Measurements from ENCODE around the gene FAM171A1. TPM values are rescaled to one million over a fixed set of nuclear protein-coding genes. Genes with fewer than 3 reads are reported as not detected.
"Not testable (repeated sequence)": the region's sequence is repeated elsewhere in the genome, so short reads cannot be mapped to it uniquely, and the experiment has no call there.

Gene FAM171A1
- total and polyA plus RNA-seq, 2 of the 13 experiments (the other 11 are each of a cell fraction or from before 2014, with no cell fraction given) = 21.5 to 34.7 TPM

GRCh38 chr10:15207410-15207809, 163.7 kb downstream of the FAM171A1 start:
- WGBS (ENCODE audit: low lambda C conversion rate) = 97% methylated on average over 4 of the region's 4 CpGs
- peaks cover 8 to 13% of the 10 kb centered on the region in 2 experiments; a peak in 4 of 5 replicates for H3K36me3 ChIP-seq (replicated peaks in 1 of 2; ENCODE audit: control insufficient read depth in 1 of 2, insufficient read depth in 2 of 2, low read length in 2 of 2)
- ATAC-seq; H3K4me3 ChIP-seq (replicated peaks in 1 of 3; ENCODE audit: insufficient read depth in 1 of 3, low read depth in 2 of 3, low read length in 3 of 3); intact Hi-C loops (cut with micrococcal nuclease; ENCODE audit: unreplicated experiment); DNase-seq (ENCODE audit: low spot score); H3K4me2 ChIP-seq (ENCODE audit: low read depth, low read length); H4K20me1 ChIP-seq (ENCODE audit: insufficient read depth, low read length); CTCF ChIA-PET (ENCODE audit: low intra/inter-chr PET ratio, low total read pairs); in situ Hi-C loops (cut with HindIII; ENCODE audit: extremely low pct_ligation_motif_present, low pct_unique_long_range_greater_than_20kb); H3K9ac ChIP-seq (ENCODE audit: insufficient read depth, low read depth, low read length); H3K27ac ChIP-seq (ENCODE audit: extremely low read length, insufficient read depth, low read length); POLR2A ChIA-PET; BruUV-seq (replicated peaks); H3K4me1 ChIP-seq (ENCODE audit: insufficient read depth, low read length); FAIRE-seq; H2AFZ ChIP-seq (ENCODE audit: low read length); H3K27me3 ChIP-seq (ENCODE audit: control insufficient read depth in 1 of 2, insufficient read depth in 2 of 2, low read length in 2 of 2); H3K79me2 ChIP-seq (ENCODE audit: insufficient read depth, low read length); H3K9me3 ChIP-seq (ENCODE audit: low read length): not testable (repeated sequence)

- ChIA-PET CTCF (ENCODE audit: low intra/inter-chr PET ratio, low total read pairs) (no interaction called here), POLR2A (no interaction called here)
- H3K4me3 ChIP-seq (replicated peaks in 1 of 3; ENCODE audit: insufficient read depth in 1 of 3, low read depth in 2 of 3, low read length in 3 of 3) = no peak overlapping the region
- H3K4me2 ChIP-seq (ENCODE audit: low read depth, low read length) = no peak overlapping the region
- no peaks in the 10 kb centered on the region for H3K36me3 ChIP-seq (replicated peaks in 1 of 2; ENCODE audit: control insufficient read depth in 1 of 2, insufficient read depth in 2 of 2, low read length in 2 of 2)
- no peaks in the 10 kb centered on the region for H3K79me2 ChIP-seq (ENCODE audit: insufficient read depth, low read length)
- FAIRE-seq (no peak), DNase-seq (ENCODE audit: low spot score) (no peak), ATAC-seq (no peak)
- H3K9ac ChIP-seq (ENCODE audit: insufficient read depth, low read depth, low read length) = no peak overlapping the region
- intact Hi-C loops (cut with micrococcal nuclease; ENCODE audit: unreplicated experiment) = no loop called here
- H4K20me1 ChIP-seq (ENCODE audit: insufficient read depth, low read length) = no peaks in the 10 kb centered on the region
- H3K9me3 ChIP-seq (ENCODE audit: low read length) = no peaks in the 10 kb centered on the region
- H3K4me1 ChIP-seq (ENCODE audit: insufficient read depth, low read length) = peaks cover 12% of the 10 kb centered on the region; the same call in 1 of the 2 replicates
- WGBS (ENCODE audit: low lambda C conversion rate) = 95% methylated on average over 2 of the region's 2 CpGs
- H3K27me3 ChIP-seq (ENCODE audit: control insufficient read depth in 1 of 2, insufficient read depth in 2 of 2, low read length in 2 of 2) = no peaks in the 10 kb centered on the region
- H2AFZ ChIP-seq (ENCODE audit: low read length) = no peak overlapping the region
- no peak for TF ChIP-seq JUND (CRISPR knock-in tag; IDR thresholded peaks at IDR 0.05)
- TF ChIP-seq ZNF441 (CRISPR knock-in tag; IDR thresholded peaks at IDR 0.05; ENCODE audit: borderline replicate concordance) = no peak
- TF ChIP-seq ZFP36 (IDR thresholded peaks at IDR 0.05; ENCODE audit: borderline replicate concordance, low read depth, low read length, partially characterized antibody) = no peak
- no peak for TF ChIP-seq HES4 (CRISPR knock-in tag; IDR thresholded peaks at IDR 0.05; ENCODE audit: borderline replicate concordance)
- TF ChIP-seq KDM5A (IDR thresholded peaks at IDR 0.05; ENCODE audit: borderline replicate concordance, low read length) = no peak
- no peak for TF ChIP-seq ZNF138 (CRISPR knock-in tag; IDR thresholded peaks at IDR 0.05; ENCODE audit: low read depth)
- TF ChIP-seq ZNF574 (CRISPR knock-in tag; IDR thresholded peaks at IDR 0.05) = no peak
- no peak for TF ChIP-seq PHF20 (CRISPR knock-in tag; IDR thresholded peaks at IDR 0.05)
- no peak for TF ChIP-seq TOE1 (CRISPR knock-in tag; IDR thresholded peaks at IDR 0.05)
- no peak for TF ChIP-seq POGZ (CRISPR knock-in tag; IDR thresholded peaks at IDR 0.05)
- TF ChIP-seq REL (CRISPR knock-in tag; conservative IDR thresholded peaks at IDR 0.05) = no peak
- no peak overlapping the region for H3K27ac ChIP-seq (ENCODE audit: extremely low read length, insufficient read depth, low read length)
- BruUV-seq (replicated peaks) = no TSS peak
- in situ Hi-C loops (cut with HindIII; ENCODE audit: extremely low pct_ligation_motif_present, low pct_unique_long_range_greater_than_20kb) = no loop called here
These were observed 168.4 kb downstream of the FAM171A1 start for GRCh38 chr10:15202639-15203038.

GRCh38 chr10:15202301-15202621, 168.8 kb downstream of the FAM171A1 start:
- ATAC-seq; BruUV-seq (replicated peaks); H3K27me3 ChIP-seq (ENCODE audit: control insufficient read depth in 1 of 2, insufficient read depth in 2 of 2, low read length in 2 of 2); H2AFZ ChIP-seq (ENCODE audit: low read length); in situ Hi-C loops (cut with HindIII; ENCODE audit: extremely low pct_ligation_motif_present, low pct_unique_long_range_greater_than_20kb); H3K9me3 ChIP-seq (ENCODE audit: low read length); H3K9ac ChIP-seq (ENCODE audit: insufficient read depth, low read depth, low read length); H3K36me3 ChIP-seq (replicated peaks in 1 of 2; ENCODE audit: control insufficient read depth in 1 of 2, insufficient read depth in 2 of 2, low read length in 2 of 2); FAIRE-seq; H3K79me2 ChIP-seq (ENCODE audit: insufficient read depth, low read length); H3K27ac ChIP-seq (ENCODE audit: extremely low read length, insufficient read depth, low read length); H3K4me3 ChIP-seq (replicated peaks in 1 of 3; ENCODE audit: insufficient read depth in 1 of 3, low read depth in 2 of 3, low read length in 3 of 3); intact Hi-C loops (cut with micrococcal nuclease; ENCODE audit: unreplicated experiment); H3K4me2 ChIP-seq (ENCODE audit: low read depth, low read length); CTCF ChIA-PET (ENCODE audit: low intra/inter-chr PET ratio, low total read pairs); H4K20me1 ChIP-seq (ENCODE audit: insufficient read depth, low read length); DNase-seq (ENCODE audit: low spot score); POLR2A ChIA-PET: not testable (repeated sequence)
- peaks cover 12% of the 10 kb centered on the region; the same call in 1 of the 2 replicates for H3K4me1 ChIP-seq (ENCODE audit: insufficient read depth, low read length)
- 96% methylated on average over 8 of the region's 8 CpGs for WGBS (ENCODE audit: low lambda C conversion rate)
